GM18526 (cell line): ENCODE results near the gene DLG1.

Experiments used
- POLR2A ChIP-seq: IDR thresholded peaks from 3 replicates; pipeline ENCODE4 v1.6.1; 2011; ENCODE audit not compliant: insufficient read length; ENCODE audit errors: extremely low read depth

DLG1 gene

GRCh38 chr3:197331131-197331530 is 32.7 kb upstream of the DLG1 start:
- TF ChIP-seq POLR2A: no peak

GRCh38 chr3:197329382-197329781 is 31.0 kb upstream of the DLG1 start:
- no peak for TF ChIP-seq POLR2A

GRCh38 chr3:197328198-197328597 is 29.8 kb upstream of the DLG1 start:
- no peak for TF ChIP-seq POLR2A

- TF ChIP-seq POLR2A: no peak
Observed at GRCh38 chr3:197327701-197328100, 29.3 kb upstream of the DLG1 start.

GRCh38 chr3:197325773-197326172 is 27.4 kb upstream of the DLG1 start:
- no peak for TF ChIP-seq POLR2A

GRCh38 chr3:197322149-197322548 is 23.7 kb upstream of the DLG1 start:
- TF ChIP-seq POLR2A: no peak

- no peak for TF ChIP-seq POLR2A
Observed at GRCh38 chr3:197320582-197320981, 22.2 kb upstream of the DLG1 start.

GRCh38 chr3:197317250-197317963 is 19.0 kb upstream of the DLG1 start:
- TF ChIP-seq POLR2A: no peak

- no peak for TF ChIP-seq POLR2A
Observed at GRCh38 chr3:197312431-197312830, 14.0 kb upstream of the DLG1 start.

GRCh38 chr3:197311591-197311990 is 13.2 kb upstream of the DLG1 start:
- TF ChIP-seq POLR2A: no peak

GRCh38 chr3:197309528-197310361 is 11.3 kb upstream of the DLG1 start:
- TF ChIP-seq POLR2A: no peak

GRCh38 chr3:197308591-197308990 is 10.2 kb upstream of the DLG1 start:
- no peak for TF ChIP-seq POLR2A

- no peak for TF ChIP-seq POLR2A
Observed at GRCh38 chr3:197306374-197307086, 8.1 kb upstream of the DLG1 start.

GRCh38 chr3:197305854-197306253 is 7.4 kb upstream of the DLG1 start:
- TF ChIP-seq POLR2A: no peak

GRCh38 chr3:197303452-197303851 is 5.0 kb upstream of the DLG1 start:
- no peak for TF ChIP-seq POLR2A

GRCh38 chr3:197302696-197303341 is 4.4 kb upstream of the DLG1 start:
- no peak for TF ChIP-seq POLR2A

- TF ChIP-seq POLR2A: no peak
Observed at GRCh38 chr3:197302033-197302432, 3.6 kb upstream of the DLG1 start.
